HG03039 (cell line): ENCODE data around the gene KCNC3.

Source experiments
- ATAC-seq: cut with Tn5 transposase; IDR thresholded peaks from one replicate; pipeline ENCODE4 v1.9.1; 2021; ENCODE audit warnings: mild to moderate bottlenecking, moderate library complexity; ENCODE audit not compliant: unreplicated experiment

Gene KCNC3

GRCh38 chr19:50312967-50313811 is 16.0 kb downstream of the KCNC3 start:
- ATAC-seq = no peak

- ATAC-seq = no peak
These were observed 17.2 kb downstream of the KCNC3 start for GRCh38 chr19:50311723-50312635.

- ATAC-seq = no peak
These were observed 18.3 kb downstream of the KCNC3 start for GRCh38 chr19:50310759-50311465.

GRCh38 chr19:50309396-50310125 is 19.6 kb downstream of the KCNC3 start:
- no peak for ATAC-seq

- no peak for ATAC-seq
These were observed 20.2 kb downstream of the KCNC3 start for GRCh38 chr19:50308991-50309390.

GRCh38 chr19:50303558-50303957 is 25.6 kb downstream of the KCNC3 start:
- ATAC-seq = no peak

- ATAC-seq = no peak
These were observed 27.6 kb downstream of the KCNC3 start for GRCh38 chr19:50301607-50301971.

- ATAC-seq = no peak
These were observed 28.2 kb downstream of the KCNC3 start for GRCh38 chr19:50300814-50301606.

- ATAC-seq = no peak
These were observed 29.1 kb downstream of the KCNC3 start for GRCh38 chr19:50300051-50300450.

- no peak for ATAC-seq
These were observed 35.7 kb downstream of the KCNC3 start for GRCh38 chr19:50293263-50294004.

GRCh38 chr19:50292216-50292827 is 36.9 kb downstream of the KCNC3 start:
- no peak for ATAC-seq

- no peak for ATAC-seq
These were observed 38.4 kb downstream of the KCNC3 start for GRCh38 chr19:50290775-50291174.

- no peak for ATAC-seq
These were observed 39.2 kb downstream of the KCNC3 start for GRCh38 chr19:50290011-50290410.

- ATAC-seq = no peak
These were observed 40.2 kb downstream of the KCNC3 start for GRCh38 chr19:50288954-50289353.

- ATAC-seq = no peak
These were observed 41.8 kb downstream of the KCNC3 start for GRCh38 chr19:50287331-50287730.

- no peak for ATAC-seq
These were observed 42.7 kb downstream of the KCNC3 start for GRCh38 chr19:50286443-50286842.

- no peak for ATAC-seq
These were observed 43.3 kb downstream of the KCNC3 start for GRCh38 chr19:50285833-50286232.

GRCh38 chr19:50281491-50281890 is 47.7 kb downstream of the KCNC3 start:
- no peak for ATAC-seq

GRCh38 chr19:50280983-50281382 is 48.2 kb downstream of the KCNC3 start:
- no peak for ATAC-seq
